ENCODE measurements around the gene MAP3K9.

DNA sequence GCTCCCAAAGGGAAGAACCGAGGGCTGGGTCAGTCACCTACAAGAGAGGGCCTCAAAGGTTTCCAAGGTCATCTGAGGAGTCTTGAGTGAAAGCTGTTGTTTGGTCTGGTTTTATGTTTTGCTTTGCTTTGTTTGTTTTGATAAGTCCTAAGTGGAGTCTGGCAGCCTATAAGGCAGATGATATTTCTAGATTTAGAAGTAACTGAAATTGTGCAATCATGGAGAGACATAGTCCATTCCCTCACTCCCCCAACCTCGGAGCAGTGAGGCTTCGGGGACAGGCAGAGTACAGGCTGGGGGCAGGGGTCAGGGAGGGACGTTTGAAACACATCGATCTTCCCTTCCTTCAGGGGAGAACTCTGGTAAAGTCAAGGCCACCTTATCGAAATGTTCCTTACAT lies 125.3 kb downstream of the MAP3K9 start:
- TF ChIP-seq EZH2 (IDR thresholded peaks at IDR 0.05; ENCODE audit: borderline replicate concordance, low read depth, low read length) = no peak
- TF ChIP-seq CEBPB (tag; IDR thresholded peaks at IDR 0.05) = no peak
- no peak for TF ChIP-seq POLR2A (conservative IDR thresholded peaks at IDR 0.05)
- TF ChIP-seq, protein P1, sequence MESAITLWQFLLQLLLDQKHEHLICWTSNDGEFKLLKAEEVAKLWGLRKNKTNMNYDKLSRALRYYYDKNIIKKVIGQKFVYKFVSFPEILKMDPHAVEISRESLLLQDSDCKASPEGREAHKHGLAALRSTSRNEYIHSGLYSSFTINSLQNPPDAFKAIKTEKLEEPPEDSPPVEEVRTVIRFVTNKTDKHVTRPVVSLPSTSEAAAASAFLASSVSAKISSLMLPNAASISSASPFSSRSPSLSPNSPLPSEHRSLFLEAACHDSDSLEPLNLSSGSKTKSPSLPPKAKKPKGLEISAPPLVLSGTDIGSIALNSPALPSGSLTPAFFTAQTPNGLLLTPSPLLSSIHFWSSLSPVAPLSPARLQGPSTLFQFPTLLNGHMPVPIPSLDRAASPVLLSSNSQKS (CRISPR knock-in tag; IDR thresholded peaks at IDR 0.05) = no peak
- TF ChIP-seq ZNF778 (CRISPR knock-in tag; IDR thresholded peaks at IDR 0.05) = no peak
- TF ChIP-seq SRF (CRISPR knock-in tag; IDR thresholded peaks at IDR 0.05) = no peak
- no peak for TF ChIP-seq RFX5 (IDR thresholded peaks at IDR 0.05; ENCODE audit: low read depth, low read length)
- no peak for TF ChIP-seq SOX6 (IDR thresholded peaks at IDR 0.05)
